NCI-H526 treated with DMSO at 0.1 percent for 48 hours (cell line): ENCODE results near the gene HIPK2.

Experiments used
- DNase-seq: peaks from one replicate; lab custom pipeline; 2025; lab: John Stamatoyannopoulos, UW

HIPK2 gene

GRCh38 chr7:139713061-139713460 is 64.7 kb downstream of the HIPK2 start:
- no peak for DNase-seq

GRCh38 chr7:139711991-139712743 is 65.6 kb downstream of the HIPK2 start:
- no peak for DNase-seq

GRCh38 chr7:139710036-139710435 is 67.8 kb downstream of the HIPK2 start:
- DNase-seq = no peak

GRCh38 chr7:139709485-139709884 is 68.3 kb downstream of the HIPK2 start:
- DNase-seq = no peak

- peak; percentile 30 for DNase-seq
These were observed 69.3 kb downstream of the HIPK2 start for GRCh38 chr7:139708541-139708940.

- no peak for DNase-seq
These were observed 71.0 kb downstream of the HIPK2 start for GRCh38 chr7:139706837-139707236.

GRCh38 chr7:139704308-139704879 is 73.4 kb downstream of the HIPK2 start:
- no peak for DNase-seq

- no peak for DNase-seq
These were observed 74.1 kb downstream of the HIPK2 start for GRCh38 chr7:139703487-139704307.

- DNase-seq = no peak
These were observed 74.8 kb downstream of the HIPK2 start for GRCh38 chr7:139702811-139703486.

GRCh38 chr7:139702313-139702731 is 75.5 kb downstream of the HIPK2 start:
- DNase-seq = no peak

GRCh38 chr7:139701908-139702307 is 75.9 kb downstream of the HIPK2 start:
- DNase-seq = no peak

GRCh38 chr7:139700505-139701235 is 77.1 kb downstream of the HIPK2 start:
- no peak for DNase-seq

GRCh38 chr7:139699640-139700504 is 77.9 kb downstream of the HIPK2 start:
- no peak for DNase-seq

- DNase-seq = no peak
These were observed 79.0 kb downstream of the HIPK2 start for GRCh38 chr7:139698844-139699243.

GRCh38 chr7:139698278-139698677 is 79.5 kb downstream of the HIPK2 start:
- no peak for DNase-seq

- DNase-seq = no peak
These were observed 80.7 kb downstream of the HIPK2 start for GRCh38 chr7:139697056-139697455.

GRCh38 chr7:139696552-139696951 is 81.2 kb downstream of the HIPK2 start:
- no peak for DNase-seq

- no peak for DNase-seq
These were observed 82.2 kb downstream of the HIPK2 start for GRCh38 chr7:139695588-139695987.

- DNase-seq = no peak
These were observed 82.7 kb downstream of the HIPK2 start for GRCh38 chr7:139695051-139695450.

GRCh38 chr7:139694389-139694676 is 83.5 kb downstream of the HIPK2 start:
- no peak for DNase-seq
